ENCODE results near the gene MYH10.

MYH10 gene

GRCh38 chr17:8472663-8473062, 157.9 kb downstream of the MYH10 start:
- Histone ChIP-seq H3K79me1 (replicated peaks; ENCODE audit: low read length, poor library complexity, severe bottlenecking) (peaks cover 44% of the 10 kb centered on the region), H3K9me3 (ENCODE audit: control insufficient read depth, low read length) (no peaks in the 10 kb centered on the region), H2BK12ac (ENCODE audit: low read length in 2 of 2) (no peak overlapping the region), H4K91ac (ENCODE audit: low read length) (no peak overlapping the region), H4K8ac (ENCODE audit: low read length) (no peak overlapping the region), H3K36me3 (ENCODE audit: control insufficient read depth in 1 of 2, insufficient read depth in 2 of 2, low read depth in 1 of 2, low read length in 2 of 2) (peaks cover 81 to 82% of the 10 kb centered on the region in 2 experiments), H3K4ac (ENCODE audit: low read depth in 1 of 2, low read length in 2 of 2) (no peak overlapping the region), H2BK120ac (ENCODE audit: low read depth, low read length) (no peak overlapping the region), H3K18ac (ENCODE audit: low read depth in 1 of 2, low read length in 2 of 2) (no peak overlapping the region), H3K27ac (ENCODE audit: low read length, poor library complexity, severe bottlenecking) (no peak overlapping the region), H3K4me3 (ENCODE audit: insufficient read depth in 1 of 2, low read depth in 1 of 2, low read length in 2 of 2) (no peak overlapping the region), H2AK5ac (ENCODE audit: low read length, severe bottlenecking) (no peak overlapping the region), H3K14ac (ENCODE audit: low read length in 2 of 2) (no peak overlapping the region), H2AFZ (ENCODE audit: low read depth, low read length) (no peak overlapping the region), H3K23ac (ENCODE audit: low read length in 2 of 2) (no peak overlapping the region), H3K4me1 (ENCODE audit: control insufficient read depth, insufficient read depth, low read depth, low read length) (no peaks in the 10 kb centered on the region), H3K9ac (ENCODE audit: low read length) (no peak overlapping the region), H2BK5ac (ENCODE audit: low read depth, low read length, poor library complexity, severe bottlenecking) (no peak overlapping the region), H3K27me3 (ENCODE audit: control insufficient read depth in 1 of 2, insufficient read depth in 1 of 2, low read length in 2 of 2) (no peaks in the 10 kb centered on the region), H3K4me2 (ENCODE audit: low read length, poor library complexity, severe bottlenecking) (no peak overlapping the region), H2BK15ac (ENCODE audit: low read depth, poor library complexity, severe bottlenecking) (no peak overlapping the region)
- WGBS: 95% methylated on average over 8 of the region's 8 CpGs
- no peak for DNase-seq

- Histone ChIP-seq H3K4ac (ENCODE audit: low read depth in 1 of 2, low read length in 2 of 2) (no peak overlapping the region), H3K27ac (ENCODE audit: low read length, poor library complexity, severe bottlenecking) (no peak overlapping the region), H3K9ac (ENCODE audit: low read length) (no peak overlapping the region), H3K4me2 (ENCODE audit: low read length, poor library complexity, severe bottlenecking) (no peak overlapping the region), H3K36me3 (ENCODE audit: control insufficient read depth in 1 of 2, insufficient read depth in 2 of 2, low read depth in 1 of 2, low read length in 2 of 2) (peaks cover 74 to 75% of the 10 kb centered on the region in 2 experiments), H3K23ac (ENCODE audit: low read length in 2 of 2) (no peak overlapping the region), H2AK5ac (ENCODE audit: low read length, severe bottlenecking) (no peak overlapping the region), H3K14ac (ENCODE audit: low read length in 2 of 2) (no peak overlapping the region), H3K9me3 (ENCODE audit: control insufficient read depth, low read length) (no peaks in the 10 kb centered on the region), H2BK5ac (ENCODE audit: low read depth, low read length, poor library complexity, severe bottlenecking) (no peak overlapping the region), H3K79me1 (replicated peaks; ENCODE audit: low read length, poor library complexity, severe bottlenecking) (peaks cover 47% of the 10 kb centered on the region), H2BK12ac (ENCODE audit: low read length in 2 of 2) (no peak overlapping the region), H2BK15ac (ENCODE audit: low read depth, poor library complexity, severe bottlenecking) (no peak overlapping the region), H2AFZ (ENCODE audit: low read depth, low read length) (no peak overlapping the region), H2BK120ac (ENCODE audit: low read depth, low read length) (no peak overlapping the region), H4K91ac (ENCODE audit: low read length) (no peak overlapping the region), H3K27me3 (ENCODE audit: control insufficient read depth in 1 of 2, insufficient read depth in 1 of 2, low read length in 2 of 2) (no peaks in the 10 kb centered on the region), H4K8ac (ENCODE audit: low read length) (no peak overlapping the region), H3K4me1 (ENCODE audit: control insufficient read depth, insufficient read depth, low read depth, low read length) (peaks cover 3% of the 10 kb centered on the region), H3K4me3 (ENCODE audit: insufficient read depth in 1 of 2, low read depth in 1 of 2, low read length in 2 of 2) (no peak overlapping the region), H3K18ac (ENCODE audit: low read depth in 1 of 2, low read length in 2 of 2) (no peak overlapping the region)
- WGBS: 96% methylated on average over 20 of the region's 20 CpGs
- DNase-seq: no peak
These were observed 160.0 kb downstream of the MYH10 start for GRCh38 chr17:8470447-8471047.

- Histone ChIP-seq H2BK12ac (ENCODE audit: low read length in 2 of 2) (no peak overlapping the region), H2BK15ac (ENCODE audit: low read depth, poor library complexity, severe bottlenecking) (no peak overlapping the region), H3K9me3 (ENCODE audit: control insufficient read depth, low read length) (no peaks in the 10 kb centered on the region), H3K23ac (ENCODE audit: low read length in 2 of 2) (no peak overlapping the region), H3K4ac (ENCODE audit: low read depth in 1 of 2, low read length in 2 of 2) (no peak overlapping the region), H4K8ac (ENCODE audit: low read length) (no peak overlapping the region), H2AFZ (ENCODE audit: low read depth, low read length) (no peak overlapping the region), H3K27ac (ENCODE audit: low read length, poor library complexity, severe bottlenecking) (no peak overlapping the region), H3K18ac (ENCODE audit: low read depth in 1 of 2, low read length in 2 of 2) (no peak overlapping the region), H3K14ac (ENCODE audit: low read length in 2 of 2) (no peak overlapping the region), H3K4me3 (ENCODE audit: insufficient read depth in 1 of 2, low read depth in 1 of 2, low read length in 2 of 2) (peak overlapping the region in 1 of 2 experiments; percentile 55), H3K79me1 (replicated peaks; ENCODE audit: low read length, poor library complexity, severe bottlenecking) (peaks cover 48% of the 10 kb centered on the region), H3K27me3 (ENCODE audit: control insufficient read depth in 1 of 2, insufficient read depth in 1 of 2, low read length in 2 of 2) (no peaks in the 10 kb centered on the region), H3K4me2 (ENCODE audit: low read length, poor library complexity, severe bottlenecking) (no peak overlapping the region), H3K4me1 (ENCODE audit: control insufficient read depth, insufficient read depth, low read depth, low read length) (peaks cover 3% of the 10 kb centered on the region), H2BK5ac (ENCODE audit: low read depth, low read length, poor library complexity, severe bottlenecking) (no peak overlapping the region), H2AK5ac (ENCODE audit: low read length, severe bottlenecking) (no peak overlapping the region), H3K36me3 (ENCODE audit: control insufficient read depth in 1 of 2, insufficient read depth in 2 of 2, low read depth in 1 of 2, low read length in 2 of 2) (peaks cover 73% of the 10 kb centered on the region in 2 experiments), H3K9ac (ENCODE audit: low read length) (no peak overlapping the region), H2BK120ac (ENCODE audit: low read depth, low read length) (no peak overlapping the region), H4K91ac (ENCODE audit: low read length) (no peak overlapping the region)
- no peak for DNase-seq
- WGBS: 96% methylated on average over 12 of the region's 12 CpGs
These were observed 160.6 kb downstream of the MYH10 start for GRCh38 chr17:8469964-8470363.

GRCh38 chr17:8468980-8469379, 161.5 kb downstream of the MYH10 start:
- peaks cover 5% of the 10 kb centered on the region for H3K4me1 ChIP-seq (ENCODE audit: control insufficient read depth, insufficient read depth, low read depth, low read length)
- no peak overlapping the region for H2AK5ac ChIP-seq (ENCODE audit: low read length, severe bottlenecking)
- no peaks in the 10 kb centered on the region for H3K27me3 ChIP-seq (ENCODE audit: control insufficient read depth in 1 of 2, insufficient read depth in 1 of 2, low read length in 2 of 2)
- no peak overlapping the region for H3K4me2 ChIP-seq (ENCODE audit: low read length, poor library complexity, severe bottlenecking)
- H3K4me3 ChIP-seq (ENCODE audit: insufficient read depth in 1 of 2, low read depth in 1 of 2, low read length in 2 of 2): no peak overlapping the region
- H3K9me3 ChIP-seq (ENCODE audit: control insufficient read depth, low read length): no peaks in the 10 kb centered on the region
- DNase-seq: no peak
- H3K36me3 ChIP-seq (ENCODE audit: control insufficient read depth in 1 of 2, insufficient read depth in 2 of 2, low read depth in 1 of 2, low read length in 2 of 2): peaks cover 71 to 74% of the 10 kb centered on the region in 2 experiments
- no peak overlapping the region for H3K14ac ChIP-seq (ENCODE audit: low read length in 2 of 2)
- no peak overlapping the region for H2BK120ac ChIP-seq (ENCODE audit: low read depth, low read length)
- no peak overlapping the region for H2BK15ac ChIP-seq (ENCODE audit: low read depth, poor library complexity, severe bottlenecking)
- no peak overlapping the region for H4K8ac ChIP-seq (ENCODE audit: low read length)
- no peak overlapping the region for H2AFZ ChIP-seq (ENCODE audit: low read depth, low read length)
- H3K4ac ChIP-seq (ENCODE audit: low read depth in 1 of 2, low read length in 2 of 2): no peak overlapping the region
- 97% methylated on average over 3 of the region's 3 CpGs for WGBS
- H3K9ac ChIP-seq (ENCODE audit: low read length): peak overlapping the region; percentile 5
- no peak overlapping the region for H3K18ac ChIP-seq (ENCODE audit: low read depth in 1 of 2, low read length in 2 of 2)
- H4K91ac ChIP-seq (ENCODE audit: low read length): no peak overlapping the region
- no peak overlapping the region for H2BK5ac ChIP-seq (ENCODE audit: low read depth, low read length, poor library complexity, severe bottlenecking)
- H3K79me1 ChIP-seq (replicated peaks; ENCODE audit: low read length, poor library complexity, severe bottlenecking): peaks cover 51% of the 10 kb centered on the region
- no peak overlapping the region for H3K23ac ChIP-seq (ENCODE audit: low read length in 2 of 2)
- H2BK12ac ChIP-seq (ENCODE audit: low read length in 2 of 2): no peak overlapping the region
- H3K27ac ChIP-seq (ENCODE audit: low read length, poor library complexity, severe bottlenecking): no peak overlapping the region
